Left forelimb (tissue), 1 donor: ENCODE results near the gene MOXD1.
"Not testable (repeated sequence)": the region's sequence is repeated elsewhere in the genome, so short reads cannot be mapped to it uniquely, and the experiment has no call there.

ENCODE experiments used
- DNase-seq: peaks from one replicate; pipeline ENCODE4 v3.0.0-alpha.2; 2018; ENCODE audit warnings: low spot score

Gene MOXD1

GRCh38 chr6:132354517-132355167, 46.6 kb downstream of the MOXD1 start:
- DNase-seq = no peak

GRCh38 chr6:132351986-132352385, 49.3 kb downstream of the MOXD1 start:
- DNase-seq = not testable (repeated sequence)

- DNase-seq = no peak
Measured at GRCh38 chr6:132348231-132348630, 53.0 kb downstream of the MOXD1 start.

DNA sequence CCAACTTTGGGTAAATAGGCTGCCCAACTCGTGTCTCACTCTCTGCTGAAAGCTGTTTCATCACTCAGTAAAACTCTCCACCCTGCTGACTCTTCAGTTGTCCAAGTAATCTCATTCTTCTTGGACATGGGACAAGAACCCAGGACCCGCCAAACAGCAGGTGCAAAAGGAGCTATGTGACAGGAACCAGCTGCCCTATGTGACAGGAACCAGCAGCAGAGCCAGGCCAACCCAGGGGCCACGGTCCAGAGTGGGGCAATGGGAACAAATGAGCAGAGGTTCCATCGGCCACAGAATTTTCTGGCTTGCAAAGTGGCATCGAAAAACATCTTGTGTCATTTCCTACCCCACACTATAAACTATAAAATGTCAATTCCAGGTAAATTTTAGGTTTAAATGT, 56.5 kb downstream of the MOXD1 start:
- no peak for DNase-seq

GRCh38 chr6:132341646-132342045, 59.6 kb downstream of the MOXD1 start:
- no peak for DNase-seq

DNA sequence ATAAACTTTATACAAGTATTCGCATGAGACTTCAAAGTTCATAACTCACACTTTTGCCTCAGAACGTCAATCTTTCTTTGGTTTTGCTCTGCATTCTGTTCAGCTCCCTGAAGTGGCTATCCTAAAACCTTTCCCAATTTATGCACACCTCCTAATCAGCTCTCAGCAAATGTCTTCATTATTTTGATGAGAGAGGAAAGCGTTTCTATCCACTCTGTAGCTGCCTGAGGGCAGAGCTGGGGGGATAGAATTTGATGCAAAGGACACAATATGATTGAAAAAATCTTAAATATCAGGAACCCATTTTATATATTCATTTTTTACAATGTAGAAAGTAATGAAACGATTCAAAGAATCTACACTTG, 66.8 kb downstream of the MOXD1 start:
- no peak for DNase-seq

DNA sequence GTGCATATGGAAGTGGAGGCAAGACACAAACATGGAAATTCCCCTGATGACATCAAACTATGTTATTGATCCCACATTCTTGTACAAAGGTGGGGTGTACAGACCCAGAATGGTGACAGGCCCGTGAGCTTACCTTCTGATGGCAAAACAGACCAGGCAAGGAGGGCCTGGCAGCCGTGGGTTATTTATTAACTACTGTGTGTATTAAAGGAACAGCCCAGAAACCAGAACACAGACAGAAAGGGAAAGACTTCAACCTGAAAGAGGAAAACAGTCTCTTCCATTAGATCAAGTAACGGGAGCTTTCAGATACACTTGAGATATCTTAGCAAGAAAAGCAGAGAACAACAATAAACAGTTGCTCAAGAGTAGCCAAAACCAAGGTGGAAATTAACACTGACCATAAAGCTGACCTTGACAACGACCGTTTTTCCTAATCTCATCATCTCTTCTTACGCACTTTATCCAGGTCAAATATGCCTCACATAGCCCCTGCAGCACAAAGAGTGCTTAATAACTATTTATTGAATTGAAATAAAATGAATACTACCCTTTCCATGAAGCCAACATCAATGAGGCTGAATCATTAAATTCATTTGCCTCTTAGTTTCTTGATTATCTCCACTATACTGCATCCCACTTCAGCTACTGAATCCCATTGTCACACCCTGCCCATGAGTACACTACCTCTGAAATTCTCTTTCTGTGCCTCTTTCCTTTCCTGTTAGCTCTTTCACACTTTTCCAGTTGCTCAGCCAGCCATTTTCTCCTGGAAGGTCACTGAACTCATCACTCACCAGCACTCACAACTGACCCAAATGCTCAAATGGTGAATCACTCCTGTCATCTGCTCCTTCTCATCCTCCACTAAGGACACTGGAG, 67.4 kb downstream of the MOXD1 start:
- no peak for DNase-seq

DNA sequence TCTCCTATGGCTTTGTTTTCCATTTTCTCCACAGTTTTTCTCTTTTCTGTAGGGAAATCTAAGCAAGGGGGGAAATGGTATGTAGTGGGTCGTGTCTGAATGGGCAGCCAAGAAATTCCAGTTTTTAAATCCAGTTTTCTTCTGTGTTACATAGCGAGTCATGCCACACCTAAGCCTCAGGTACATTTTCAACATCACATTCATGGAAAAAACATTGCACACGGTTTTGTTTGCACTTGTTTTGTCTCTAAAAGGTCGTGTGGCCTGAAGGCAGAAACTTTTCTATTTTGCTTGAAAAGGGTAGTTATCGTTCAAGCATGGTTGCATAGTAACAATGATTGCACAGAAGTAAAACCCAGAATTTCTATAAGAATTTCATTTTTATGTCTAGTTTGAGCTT, 70.5 kb downstream of the MOXD1 start:
- DNase-seq = no peak

GRCh38 chr6:132322398-132322797, 78.9 kb downstream of the MOXD1 start:
- DNase-seq = no peak

DNA sequence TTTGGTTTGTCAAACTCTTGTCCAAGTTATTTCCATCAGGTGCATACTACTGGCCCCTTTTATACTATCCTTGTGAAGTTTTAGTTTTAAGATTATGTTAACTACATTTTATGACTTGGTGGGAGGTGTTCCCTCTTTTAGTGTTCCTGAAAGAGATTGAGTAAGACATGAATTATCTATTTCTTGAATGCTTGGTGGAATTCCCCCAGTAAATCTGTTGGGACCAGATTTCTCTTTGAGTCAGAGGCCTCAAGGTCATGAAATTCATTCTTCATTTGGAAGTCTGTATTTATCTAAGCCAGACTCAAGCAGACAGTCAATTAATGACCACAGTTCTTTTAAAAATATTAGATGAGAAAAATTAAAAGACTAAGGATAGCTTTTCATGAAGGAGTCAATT, 81.3 kb downstream of the MOXD1 start:
- no peak for DNase-seq

DNA sequence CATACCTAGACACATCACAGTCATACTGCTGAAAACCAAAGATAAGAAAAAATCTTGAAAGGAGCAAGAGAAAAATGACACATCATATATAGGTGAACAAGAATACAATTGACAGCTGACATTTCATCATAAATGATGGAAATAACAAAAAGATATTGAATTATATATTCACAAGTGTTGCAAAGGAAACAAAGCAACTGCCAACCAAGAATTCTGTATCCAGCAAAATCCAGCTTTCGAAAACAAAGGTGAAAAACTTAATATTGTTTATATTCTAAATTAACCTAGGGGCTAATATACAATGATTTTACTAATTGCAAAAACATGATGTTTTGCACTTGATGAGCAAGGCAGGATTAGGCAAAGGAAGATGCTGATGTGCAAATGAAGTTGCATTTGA, 84.3 kb downstream of the MOXD1 start:
- no peak for DNase-seq

DNA sequence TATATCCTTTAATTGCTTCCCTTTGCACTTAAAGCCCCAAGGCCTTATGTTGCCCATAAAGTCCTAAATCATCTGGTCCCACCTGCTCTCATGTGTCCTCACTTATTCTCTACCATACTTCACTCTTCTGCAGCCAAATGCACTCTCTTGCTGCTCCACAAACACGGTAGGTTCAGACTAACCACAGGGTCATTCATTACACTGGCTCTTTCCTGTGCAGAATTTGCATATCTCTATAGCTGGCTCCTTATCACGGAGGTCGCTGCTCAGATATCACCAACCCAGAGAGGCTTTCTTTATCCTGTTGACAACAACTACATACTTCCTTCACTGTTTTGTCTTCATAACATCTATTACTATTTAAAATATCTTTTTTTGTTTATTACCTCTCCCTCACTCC, 86.8 kb downstream of the MOXD1 start:
- no peak for DNase-seq

GRCh38 chr6:132310921-132311320, 90.4 kb downstream of the MOXD1 start:
- no peak for DNase-seq

GRCh38 chr6:132310151-132310550, 91.1 kb downstream of the MOXD1 start:
- not testable (repeated sequence) for DNase-seq

DNA sequence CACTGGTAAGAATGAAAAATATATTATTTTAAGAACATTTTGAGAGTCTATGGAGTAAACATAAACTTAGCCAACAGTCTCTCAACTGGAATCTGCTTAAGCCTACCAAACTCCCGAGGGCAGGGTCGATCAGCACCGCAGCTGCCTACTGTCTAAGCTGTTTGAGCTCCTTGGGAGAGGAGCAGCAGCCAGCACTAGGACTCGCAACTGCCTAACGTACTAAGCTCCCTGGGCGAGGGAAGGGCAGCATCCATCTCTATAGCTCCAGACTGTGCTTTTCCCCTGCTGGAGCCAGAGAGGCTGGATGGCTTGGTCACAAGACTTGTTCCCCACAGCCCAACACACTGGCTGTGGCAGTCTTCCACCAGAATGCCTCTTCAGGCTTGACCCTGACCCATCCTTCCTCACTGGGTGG, 96.4 kb downstream of the MOXD1 start:
- no peak for DNase-seq

DNA sequence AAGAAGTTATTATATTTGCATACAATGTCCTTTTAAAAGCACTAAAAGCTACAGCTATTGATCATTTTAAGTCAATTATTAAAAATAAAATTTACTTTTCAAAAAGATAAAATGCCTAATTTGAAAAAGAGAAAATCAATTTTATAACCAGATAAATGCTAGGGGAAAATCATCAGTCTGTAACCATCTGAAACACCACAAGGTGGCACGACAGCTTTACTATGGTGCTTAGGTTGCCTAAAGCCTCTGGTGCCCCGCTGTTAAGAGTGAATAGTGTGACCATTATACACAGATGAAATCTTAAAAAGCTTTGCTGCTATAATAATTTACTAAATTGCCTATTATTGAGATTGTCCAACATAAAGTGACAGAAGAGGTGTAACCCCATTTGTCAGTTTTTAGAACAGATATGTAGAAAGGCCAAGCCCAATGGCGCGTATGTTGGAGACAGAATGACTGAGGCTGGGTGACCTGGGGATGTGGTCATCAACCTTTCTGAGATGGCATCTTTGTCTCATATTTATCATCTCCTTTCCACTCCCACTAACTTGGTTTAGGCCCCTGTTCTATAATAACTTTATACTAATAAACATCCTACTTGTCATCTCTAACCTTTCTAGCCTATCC, 100.8 kb downstream of the MOXD1 start:
- no peak for DNase-seq

GRCh38 chr6:132298344-132298949, 102.8 kb downstream of the MOXD1 start:
- DNase-seq = no peak

GRCh38 chr6:132289756-132290155, 111.5 kb downstream of the MOXD1 start:
- DNase-seq = no peak

GRCh38 chr6:132287101-132287500, 114.2 kb downstream of the MOXD1 start:
- DNase-seq = no peak

- DNase-seq = no peak
Measured at GRCh38 chr6:132286298-132287019, 114.8 kb downstream of the MOXD1 start.

- no peak for DNase-seq
Measured at GRCh38 chr6:132285004-132285780, 116.1 kb downstream of the MOXD1 start.
